PFSK-1 (cell line): ENCODE data around the gene QRFP.

Experiments
- FOXP2 ChIP-seq: optimal IDR thresholded peaks from 2 replicates; pipeline ENCODE3; 2011; ENCODE audit warnings: borderline replicate concordance, control low read depth, inconsistent platforms; ENCODE audit not compliant: insufficient read depth; ENCODE audit errors: extremely low read length, extremely low read depth
- POLR2AphosphoS5 ChIP-seq: IDR thresholded peaks from 2 replicates; pipeline ENCODE4 v1.6.1; 2012; ENCODE audit warnings: low read depth, mild to moderate bottlenecking, control low read depth, low read length, moderate library complexity
- SIN3A ChIP-seq: IDR thresholded peaks from 2 replicates; pipeline ENCODE4 v1.6.1; 2012; ENCODE audit warnings: mild to moderate bottlenecking, low read length, moderate library complexity, borderline replicate concordance; ENCODE audit not compliant: insufficient read depth
- TAF1 ChIP-seq: IDR thresholded peaks from 2 replicates; pipeline ENCODE4 v1.6.1; 2012; ENCODE audit warnings: low read length, control low read depth, borderline replicate concordance; ENCODE audit not compliant: insufficient read depth
- TF ChIP-seq, protein P1 (sequence below), 2 experiments: IDR thresholded peaks; 2 replicates each; pipeline versions ENCODE4 v1.6.1 to v1.8.0; 2011 to 2012; ENCODE audit warnings: low read depth in 2 of 2, low read length in 2 of 2, control low read depth in 1 of 2, inconsistent platforms in 1 of 2, mild to moderate bottlenecking in 1 of 2, moderate library complexity in 1 of 2; ENCODE audit not compliant: insufficient read depth in 1 of 2

The QRFP gene

DNA sequence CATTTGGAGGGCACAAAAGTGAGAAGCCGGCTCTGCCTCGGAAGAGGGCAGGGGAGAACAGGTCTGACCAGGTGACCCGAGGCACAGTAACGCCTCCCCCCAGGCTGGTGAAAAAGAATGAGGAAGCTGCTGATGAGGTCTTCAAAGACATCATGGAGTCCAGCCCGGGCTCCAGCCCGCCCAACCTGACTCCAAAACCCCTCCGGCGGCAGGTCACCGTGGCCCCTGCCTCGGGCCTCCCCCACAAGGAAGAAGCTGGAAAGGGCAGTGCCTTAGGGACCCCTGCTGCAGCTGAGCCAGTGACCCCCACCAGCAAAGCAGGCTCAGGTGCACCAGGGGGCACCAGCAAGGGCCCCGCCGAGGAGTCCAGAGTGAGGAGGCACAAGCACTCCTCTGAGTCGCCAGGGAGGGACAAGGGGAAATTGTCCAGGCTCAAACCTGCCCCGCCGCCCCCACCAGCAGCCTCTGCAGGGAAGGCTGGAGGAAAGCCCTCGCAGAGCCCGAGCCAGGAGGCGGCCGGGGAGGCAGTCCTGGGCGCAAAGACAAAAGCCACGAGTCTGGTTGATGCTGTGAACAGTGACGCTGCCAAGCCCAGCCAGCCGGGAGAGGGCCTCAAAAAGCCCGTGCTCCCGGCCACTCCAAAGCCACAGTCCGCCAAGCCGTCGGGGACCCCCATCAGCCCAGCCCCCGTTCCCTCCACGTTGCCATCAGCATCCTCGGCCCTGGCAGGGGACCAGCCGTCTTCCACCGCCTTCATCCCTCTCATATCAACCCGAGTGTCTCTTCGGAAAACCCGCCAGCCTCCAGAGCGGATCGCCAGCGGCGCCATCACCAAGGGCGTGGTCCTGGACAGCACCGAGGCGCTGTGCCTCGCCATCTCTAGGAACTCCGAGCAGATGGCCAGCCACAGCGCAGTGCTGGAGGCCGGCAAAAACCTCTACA, 11.8 kb downstream of the QRFP start:
- no peak for TF ChIP-seq FOXP2
- TF ChIP-seq, protein P1, sequence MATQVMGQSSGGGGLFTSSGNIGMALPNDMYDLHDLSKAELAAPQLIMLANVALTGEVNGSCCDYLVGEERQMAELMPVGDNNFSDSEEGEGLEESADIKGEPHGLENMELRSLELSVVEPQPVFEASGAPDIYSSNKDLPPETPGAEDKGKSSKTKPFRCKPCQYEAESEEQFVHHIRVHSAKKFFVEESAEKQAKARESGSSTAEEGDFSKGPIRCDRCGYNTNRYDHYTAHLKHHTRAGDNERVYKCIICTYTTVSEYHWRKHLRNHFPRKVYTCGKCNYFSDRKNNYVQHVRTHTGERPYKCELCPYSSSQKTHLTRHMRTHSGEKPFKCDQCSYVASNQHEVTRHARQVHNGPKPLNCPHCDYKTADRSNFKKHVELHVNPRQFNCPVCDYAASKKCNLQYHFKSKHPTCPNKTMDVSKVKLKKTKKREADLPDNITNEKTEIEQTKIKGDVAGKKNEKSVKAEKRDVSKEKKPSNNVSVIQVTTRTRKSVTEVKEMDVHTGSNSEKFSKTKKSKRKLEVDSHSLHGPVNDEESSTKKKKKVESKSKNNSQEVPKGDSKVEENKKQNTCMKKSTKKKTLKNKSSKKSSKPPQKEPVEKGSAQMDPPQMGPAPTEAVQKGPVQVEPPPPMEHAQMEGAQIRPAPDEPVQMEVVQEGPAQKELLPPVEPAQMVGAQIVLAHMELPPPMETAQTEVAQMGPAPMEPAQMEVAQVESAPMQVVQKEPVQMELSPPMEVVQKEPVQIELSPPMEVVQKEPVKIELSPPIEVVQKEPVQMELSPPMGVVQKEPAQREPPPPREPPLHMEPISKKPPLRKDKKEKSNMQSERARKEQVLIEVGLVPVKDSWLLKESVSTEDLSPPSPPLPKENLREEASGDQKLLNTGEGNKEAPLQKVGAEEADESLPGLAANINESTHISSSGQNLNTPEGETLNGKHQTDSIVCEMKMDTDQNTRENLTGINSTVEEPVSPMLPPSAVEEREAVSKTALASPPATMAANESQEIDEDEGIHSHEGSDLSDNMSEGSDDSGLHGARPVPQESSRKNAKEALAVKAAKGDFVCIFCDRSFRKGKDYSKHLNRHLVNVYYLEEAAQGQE (IDR thresholded peaks at IDR 0.05; ENCODE audit: insufficient read depth in 1 of 2, low read depth in 2 of 2, low read length in 2 of 2): no peak
- no peak for TF ChIP-seq SIN3A
- no peak for TF ChIP-seq TAF1
- no peak for TF ChIP-seq POLR2AphosphoS5

GRCh38 chr9:130884111-130884531, 12.5 kb downstream of the QRFP start:
- no peak for TF ChIP-seq POLR2AphosphoS5
- no peak for TF ChIP-seq SIN3A
- TF ChIP-seq, protein P1 (IDR thresholded peaks at IDR 0.05; ENCODE audit: insufficient read depth in 1 of 2, low read depth in 2 of 2, low read length in 2 of 2): no peak
- TF ChIP-seq TAF1: no peak
- TF ChIP-seq FOXP2: no peak

DNA sequence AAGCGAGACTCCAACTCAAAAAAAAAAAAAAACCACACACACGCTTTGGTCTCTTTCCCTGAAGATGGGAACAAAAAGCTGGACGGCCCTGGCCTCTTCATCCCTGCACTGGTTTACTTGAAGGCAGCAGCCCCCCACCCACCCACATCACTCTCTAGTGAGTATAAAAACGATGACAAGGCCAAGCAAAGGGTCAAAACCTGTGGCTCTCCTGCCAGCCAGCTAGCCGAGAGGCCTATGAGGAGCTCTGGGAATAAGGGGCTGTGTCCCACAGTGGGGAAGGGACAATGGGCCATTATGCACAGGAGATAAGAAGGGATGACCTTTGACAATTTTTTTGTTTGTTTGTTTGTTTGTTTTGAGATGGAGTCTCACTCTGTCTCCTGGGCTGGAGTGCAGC, 13.1 kb downstream of the QRFP start:
- TF ChIP-seq FOXP2: no peak
- TF ChIP-seq, protein P1 (IDR thresholded peaks at IDR 0.05; ENCODE audit: insufficient read depth in 1 of 2, low read depth in 2 of 2, low read length in 2 of 2): no peak
- TF ChIP-seq POLR2AphosphoS5: no peak
- TF ChIP-seq SIN3A: no peak
- no peak for TF ChIP-seq TAF1

DNA sequence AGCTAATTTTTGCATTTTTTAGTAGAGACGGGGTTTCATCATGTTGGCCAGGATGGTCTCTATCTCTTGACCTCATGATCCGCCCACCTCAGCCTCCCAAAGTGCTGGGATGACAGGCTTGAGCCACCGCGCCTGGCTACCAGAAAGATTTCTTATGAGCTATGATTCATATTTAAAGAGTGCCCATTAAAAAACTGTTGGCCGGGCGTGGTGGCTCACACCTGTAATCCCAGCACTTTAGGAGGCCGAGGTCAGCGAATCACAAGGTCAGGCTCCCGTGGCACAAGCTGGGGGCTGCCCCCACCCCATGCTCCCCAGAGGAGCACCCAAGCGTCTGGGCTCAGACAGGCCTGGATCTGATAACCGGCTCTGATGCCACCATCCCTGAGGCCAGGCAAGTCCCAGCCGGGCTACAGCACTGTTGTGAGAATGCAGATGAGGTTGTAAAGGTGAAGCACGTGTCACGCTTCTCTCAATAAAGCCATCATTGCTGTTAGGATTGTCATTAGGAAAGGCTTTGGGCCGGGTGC, 13.9 kb downstream of the QRFP start:
- TF ChIP-seq, protein P1 (IDR thresholded peaks at IDR 0.05; ENCODE audit: insufficient read depth in 1 of 2, low read depth in 2 of 2, low read length in 2 of 2): no peak
- TF ChIP-seq TAF1 (no peak), SIN3A (no peak), FOXP2 (no peak)

DNA sequence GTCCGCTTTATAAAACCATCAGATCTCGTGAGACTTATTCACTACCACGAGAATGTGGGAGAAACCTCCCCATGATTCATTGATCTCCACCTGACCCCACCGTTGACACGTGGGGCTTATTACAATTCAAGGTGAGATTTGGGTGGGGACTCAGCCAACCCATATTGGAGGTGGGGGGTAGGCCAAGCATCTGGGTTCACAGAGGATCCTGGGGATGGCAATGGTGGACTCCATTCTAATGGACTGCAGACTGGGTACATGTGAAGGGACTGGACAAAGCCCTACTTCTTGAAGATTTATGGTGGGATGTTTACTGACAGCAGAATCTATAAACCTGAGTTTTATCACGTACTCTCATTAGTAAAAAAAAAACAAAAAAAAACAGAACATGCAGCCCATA, 15.1 kb downstream of the QRFP start:
- TF ChIP-seq FOXP2: no peak
- TF ChIP-seq SIN3A: no peak
- TF ChIP-seq, protein P1 (IDR thresholded peaks at IDR 0.05; ENCODE audit: insufficient read depth in 1 of 2, low read depth in 2 of 2, low read length in 2 of 2): no peak
- no peak for TF ChIP-seq POLR2AphosphoS5
- no peak for TF ChIP-seq TAF1
